GM12865 (cell line): Measurements from ENCODE around the gene PRSS21.

Experiments used
- DNase-seq: peaks from one replicate; pipeline ENCODE4 v3.0.0; 2010; ENCODE audit warnings: low read depth
- H3K4me3 ChIP-seq: 2 replicates; pipeline ENCODE4 v1.5.1; 2011; ENCODE audit warnings: mild to moderate bottlenecking, low read depth, low read length, control low read depth
- TF ChIP-seq, protein P1 (sequence below): IDR thresholded peaks from 2 replicates; pipeline ENCODE4 v1.5.1; 2011; ENCODE audit warnings: low read length, control low read depth, low read depth, inconsistent platforms; ENCODE audit not compliant: insufficient read depth; ENCODE audit errors: missing control alignments

PRSS21 gene

DNA sequence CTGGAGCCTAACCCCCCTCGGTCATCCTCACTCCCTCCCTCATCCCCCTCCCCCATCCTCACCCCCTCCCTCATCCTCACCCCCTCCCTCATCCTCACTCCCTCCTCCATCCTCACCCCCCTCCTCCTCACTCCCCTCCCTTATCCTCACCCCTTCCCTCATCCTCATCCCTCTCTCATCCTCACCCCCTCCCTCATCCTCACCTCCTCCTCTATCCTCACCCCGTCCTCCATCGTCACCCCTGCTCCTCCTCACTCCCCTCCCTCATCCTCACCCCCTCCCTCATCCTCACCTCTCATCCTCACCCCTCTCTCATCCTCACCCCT, 30.2 kb upstream of the PRSS21 start:
- TF ChIP-seq, protein P1, sequence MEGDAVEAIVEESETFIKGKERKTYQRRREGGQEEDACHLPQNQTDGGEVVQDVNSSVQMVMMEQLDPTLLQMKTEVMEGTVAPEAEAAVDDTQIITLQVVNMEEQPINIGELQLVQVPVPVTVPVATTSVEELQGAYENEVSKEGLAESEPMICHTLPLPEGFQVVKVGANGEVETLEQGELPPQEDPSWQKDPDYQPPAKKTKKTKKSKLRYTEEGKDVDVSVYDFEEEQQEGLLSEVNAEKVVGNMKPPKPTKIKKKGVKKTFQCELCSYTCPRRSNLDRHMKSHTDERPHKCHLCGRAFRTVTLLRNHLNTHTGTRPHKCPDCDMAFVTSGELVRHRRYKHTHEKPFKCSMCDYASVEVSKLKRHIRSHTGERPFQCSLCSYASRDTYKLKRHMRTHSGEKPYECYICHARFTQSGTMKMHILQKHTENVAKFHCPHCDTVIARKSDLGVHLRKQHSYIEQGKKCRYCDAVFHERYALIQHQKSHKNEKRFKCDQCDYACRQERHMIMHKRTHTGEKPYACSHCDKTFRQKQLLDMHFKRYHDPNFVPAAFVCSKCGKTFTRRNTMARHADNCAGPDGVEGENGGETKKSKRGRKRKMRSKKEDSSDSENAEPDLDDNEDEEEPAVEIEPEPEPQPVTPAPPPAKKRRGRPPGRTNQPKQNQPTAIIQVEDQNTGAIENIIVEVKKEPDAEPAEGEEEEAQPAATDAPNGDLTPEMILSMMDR: no peak

DNA sequence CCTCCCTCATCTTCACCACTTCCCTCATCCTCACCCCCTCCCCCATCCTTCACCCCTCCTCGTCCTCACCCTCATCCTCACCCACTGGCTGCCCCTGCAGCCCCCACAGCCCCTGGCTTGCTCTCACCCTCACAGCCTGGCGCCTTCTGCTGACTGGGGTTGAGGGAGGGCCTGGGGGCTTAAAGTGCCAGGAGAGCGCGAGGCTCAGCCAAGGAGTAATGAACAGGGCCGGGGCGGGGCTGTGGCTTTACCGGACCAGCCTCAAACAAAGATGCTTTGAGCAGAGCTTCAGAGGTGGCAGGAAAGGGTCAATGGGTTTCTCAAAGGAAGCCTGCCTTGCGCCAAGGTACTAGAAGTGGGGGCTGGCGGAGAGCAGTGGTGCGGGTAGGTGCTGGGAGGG, 29.6 kb upstream of the PRSS21 start, which contains the start of gene PRSS33:
Gene PRSS33, minus strand, starts transcription at position 155 of the 400 bp plus-strand sequence. CDS start 1,013 bp downstream, outside the sequence.
- TF ChIP-seq, protein P1: no peak

More for the DNA sequence above, 30.2 kb upstream of the PRSS21 start:
- no peak for DNase-seq
- H3K4me3 ChIP-seq: no peak overlapping the region

DNA sequence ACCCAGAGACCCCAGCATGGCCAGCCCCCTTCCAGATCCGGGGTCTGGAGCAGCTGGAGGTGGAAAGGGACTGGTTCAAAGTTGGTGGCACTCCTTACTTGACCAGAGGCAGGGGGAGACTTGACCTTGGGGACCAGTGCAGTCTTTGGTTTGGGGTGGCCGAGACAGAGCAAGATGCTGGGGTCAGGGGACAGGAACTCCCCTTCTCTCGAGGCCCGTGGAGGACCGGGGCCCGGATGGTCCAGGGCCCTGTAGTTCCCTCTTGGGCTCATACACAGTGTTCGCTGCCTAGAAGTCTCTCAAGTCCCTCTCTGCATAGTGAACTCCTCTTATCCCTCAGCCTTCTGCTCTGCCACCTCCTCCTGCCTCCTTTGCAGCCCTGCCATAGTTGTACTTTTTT, 29.1 kb upstream of the PRSS21 start:
- TF ChIP-seq, protein P1: no peak
- DNase-seq: no peak

More for the DNA sequence above, 29.6 kb upstream of the PRSS21 start, which contains the start of gene PRSS33:
- no peak for DNase-seq
- H3K4me3 ChIP-seq: no peak within 1 kb of the TSS

DNA sequence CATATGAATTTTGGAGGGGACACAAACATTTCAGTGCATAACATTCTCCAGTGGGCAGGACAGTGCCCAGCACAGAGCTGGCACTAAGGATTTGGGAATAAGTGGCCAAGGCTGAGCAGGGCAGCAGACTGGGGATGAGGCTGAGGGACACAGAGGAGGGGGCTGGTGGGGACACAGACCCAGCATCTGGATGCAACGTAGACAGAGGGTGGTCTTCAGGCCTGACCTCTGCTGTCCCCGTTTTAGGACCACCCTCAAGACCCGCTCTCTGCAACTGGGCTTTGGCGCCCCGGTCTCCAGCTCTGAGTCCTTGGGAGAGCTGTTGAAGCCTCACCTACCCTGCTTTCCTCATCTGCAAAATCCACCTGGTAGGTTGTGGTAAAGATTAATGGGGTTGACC, 26.4 kb upstream of the PRSS21 start:
- TF ChIP-seq, protein P1: no peak

More for the DNA sequence above, 29.1 kb upstream of the PRSS21 start:
- H3K4me3 ChIP-seq: no peak overlapping the region

DNA sequence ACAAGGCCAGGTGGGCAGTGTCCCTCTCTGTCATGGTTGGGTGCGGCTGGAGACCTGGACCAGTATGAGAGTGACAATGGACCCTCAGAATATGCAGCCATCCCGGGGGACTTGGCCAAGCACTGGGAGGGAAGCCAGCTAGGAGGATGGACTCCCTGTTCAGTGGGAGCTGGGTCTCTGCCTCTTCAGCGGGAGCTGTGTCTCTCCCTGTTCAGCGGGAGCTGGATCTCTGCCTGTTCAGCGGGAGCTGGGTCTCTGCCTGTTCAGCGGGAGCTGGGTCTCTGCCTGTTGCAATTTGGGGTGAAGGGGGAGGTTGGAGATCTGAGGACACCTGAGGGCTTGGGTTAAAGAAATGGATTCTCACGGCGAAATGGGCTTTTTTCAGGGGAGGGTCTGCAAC, 25.9 kb upstream of the PRSS21 start:
- TF ChIP-seq, protein P1: no peak
- no peak for DNase-seq
- H3K4me3 ChIP-seq: no peak overlapping the region

More for the DNA sequence above, 26.4 kb upstream of the PRSS21 start:
- no peak overlapping the region for H3K4me3 ChIP-seq
- DNase-seq: no peak

DNA sequence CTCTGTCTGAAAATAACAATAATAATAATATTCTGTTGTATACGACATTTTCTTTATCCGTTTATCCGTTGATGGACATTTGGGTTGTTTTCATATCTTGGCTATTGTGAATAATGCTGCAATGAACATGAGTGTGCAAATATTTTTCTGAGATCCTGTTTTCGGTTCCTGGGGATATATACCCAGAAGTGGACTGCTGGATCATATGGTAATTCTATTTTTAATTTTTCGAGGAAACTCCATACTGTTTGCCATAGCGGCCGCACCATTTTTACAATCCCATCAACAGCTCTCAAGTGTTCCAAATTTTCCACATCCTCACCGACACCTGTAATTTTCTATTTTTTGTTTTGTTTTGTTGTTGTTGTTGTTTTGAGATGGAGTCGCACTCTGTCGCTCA, 24.1 kb upstream of the PRSS21 start:
- DNase-seq: no peak
- TF ChIP-seq, protein P1: no peak
- H3K4me3 ChIP-seq: no peak overlapping the region

DNA sequence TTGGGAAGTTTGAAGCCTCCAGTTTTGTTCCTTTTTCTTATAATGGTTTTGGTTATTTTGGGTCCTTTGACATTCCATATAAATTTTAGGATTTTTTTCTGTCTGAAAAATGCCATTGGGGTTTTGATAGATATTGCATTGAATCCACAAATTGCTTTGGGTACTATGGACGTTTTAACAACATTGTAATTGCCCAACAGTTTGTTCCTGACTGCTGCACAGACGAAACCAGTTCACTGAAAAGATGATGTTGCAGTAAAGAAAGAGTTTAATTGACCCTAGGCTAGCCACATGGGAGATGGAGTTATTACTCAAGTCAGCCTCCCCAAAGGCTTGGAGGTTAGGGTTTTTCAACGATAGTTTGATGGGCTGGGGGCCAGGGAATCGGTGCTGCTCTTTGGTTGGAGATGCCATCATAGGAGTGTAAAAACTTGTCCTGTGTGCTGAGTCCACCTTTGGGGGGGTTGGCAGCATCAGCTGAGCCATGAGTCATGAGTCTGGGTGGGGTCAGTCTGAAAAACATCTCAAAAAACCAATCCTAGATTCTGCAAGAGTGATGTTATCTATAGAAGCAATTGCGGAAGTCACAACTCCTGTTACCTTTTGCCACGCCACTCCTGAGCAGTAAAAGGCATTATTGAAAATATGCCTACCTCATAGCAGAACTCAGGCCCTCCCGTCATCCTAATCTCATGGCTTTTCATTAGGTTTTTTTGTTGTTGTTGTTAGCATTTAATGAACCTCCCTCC, 21.5 kb upstream of the PRSS21 start:
- DNase-seq: no peak
- H3K4me3 ChIP-seq: no peak overlapping the region
- TF ChIP-seq, protein P1: no peak
